Activated B cell treated with CpG ODN at 0.5 μM for 24 hours (primary cell): Measurements from ENCODE around the gene TENT4A. TPM values are rescaled to one million over a fixed set of nuclear protein-coding genes. Genes with fewer than 3 reads are reported as not detected.

Experiments used
- ATAC-seq: fragments of 200-7000 bp; cut with Tn5 transposase; one replicate; pipeline ENCODE4 v1.10.0; 2021; ENCODE audit warnings: low read depth, mild to moderate bottlenecking, moderate library complexity
- CTCF ChIA-PET: fragments of 350-600 bp; sonication (Branson Sonifier 250); formaldehyde crosslinking; loops from one replicate; lab custom pipeline; 2021; ENCODE audit warnings: antibody characterized with exemption; lab: Charles Lee
- POLR2A ChIA-PET: fragments of 350-600 bp; sonication (Branson Sonifier 250); formaldehyde crosslinking; loops from one replicate; lab custom pipeline; 2021; ENCODE audit warnings: antibody characterized with exemption; lab: Charles Lee
- DNase-seq: peaks from one replicate; pipeline ENCODE4 v3.0.0; 2022
- H3K27ac Mint-ChIP-seq: one replicate; pipeline ENCODE4 v1.8.0; 2020; ENCODE audit warnings: mixed read lengths
- H3K27me3 Mint-ChIP-seq: one replicate; pipeline ENCODE4 v1.8.0; 2021; ENCODE audit warnings: mixed read lengths
- H3K36me3 Mint-ChIP-seq: one replicate; pipeline ENCODE4 v1.8.0; 2021; ENCODE audit warnings: low read depth, mixed read lengths
- H3K4me1 Mint-ChIP-seq: one replicate; pipeline ENCODE4 v1.8.0; 2021; ENCODE audit warnings: mixed read lengths
- H3K4me3 Mint-ChIP-seq: one replicate; pipeline ENCODE4 v1.8.0; 2020; ENCODE audit warnings: mild to moderate bottlenecking, mixed read lengths
- H3K9me3 Mint-ChIP-seq: one replicate; pipeline ENCODE4 v1.8.0; 2020; ENCODE audit warnings: mixed read lengths
- CTCF ChIP-seq: fragments of 200-600 bp; IDR thresholded peaks from one replicate; pipeline ENCODE4 v1.8.0; 2022; ENCODE audit warnings: antibody characterized with exemption, mild to moderate bottlenecking
- intact Hi-C: fragments of 100-400 bp; cut with micrococcal nuclease; formaldehyde crosslinking; loops from one replicate; pipeline ENCODE4 v1.15.1; 2024
- total RNA-seq: library from RNA; stranded (reverse); gene quantifications from 2 replicates; pipeline ENCODE4 v1.2.3, GENCODE V29; 2022

TENT4A gene
- total RNA-seq, 1 donor from 2014 or later, result 51.2 TPM

- intact Hi-C loops, result loop anchor here (1.0 to 2.0 kb wide), 5 partner anchors 9 to 1315 kb away; partner anchors contain the start of genes ICE1, NSUN2, SRD5A1 and TENT4A
- ATAC-seq (peak; percentile 66), DNase-seq (no peak)
These were observed 24.1 kb downstream of the TENT4A start for GRCh38 chr5:6737043-6737941.

DNA sequence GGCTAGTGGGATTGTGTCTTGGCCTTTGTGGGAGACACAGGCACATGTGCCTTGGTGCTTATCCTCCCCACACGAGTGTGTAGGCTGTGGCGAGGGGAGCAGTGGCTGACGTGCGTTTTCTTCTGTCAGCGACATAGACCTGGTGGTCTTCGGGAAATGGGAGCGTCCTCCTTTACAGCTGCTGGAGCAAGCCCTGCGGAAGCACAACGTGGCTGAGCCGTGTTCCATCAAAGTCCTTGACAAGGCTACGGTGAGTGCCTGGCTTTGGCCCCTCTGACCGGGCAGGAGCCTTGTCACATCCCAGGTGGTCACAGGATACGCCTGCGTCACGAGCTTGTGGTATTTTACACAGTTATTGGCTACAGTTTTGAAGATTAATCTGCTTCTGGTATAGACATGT, 26.4 kb downstream of the TENT4A start:
- Mint-ChIP-seq H3K4me1 (peaks cover 43% of the 10 kb centered on the region), H3K27me3 (no peaks in the 10 kb centered on the region), H3K4me3 (no peak overlapping the region), H3K36me3 (peaks cover 68% of the 10 kb centered on the region), H3K9me3 (no peaks in the 10 kb centered on the region), H3K27ac (no peak overlapping the region)
- POLR2A ChIA-PET, result interaction anchor here (1.8 kb wide), 1 partner anchor 107 kb away, joined by 9 read pairs; the partner anchor contains the start of genes NSUN2 and SRD5A1
- DNase-seq (no peak), ATAC-seq (no peak)
- TF ChIP-seq CTCF, result no peak
- CTCF ChIA-PET, result no interaction called here
- intact Hi-C loops, result no loop called here

More at GRCh38 chr5:6737043-6737941, 24.1 kb downstream of the TENT4A start:
- no peaks in the 10 kb centered on the region for H3K27me3 Mint-ChIP-seq
- ChIA-PET CTCF (interaction anchor here (0.7 to 1.8 kb wide), 4 partner anchors 8 to 104 kb away, joined by 3 to 11 read pairs (median 3); partner anchors contain the start of genes NSUN2 and SRD5A1), POLR2A (interaction anchor here (1.6 to 3.4 kb wide), 5 partner anchors 9 to 104 kb away, joined by 10 to 22 read pairs (median 16); partner anchors contain the start of genes NSUN2, SRD5A1 and TENT4A)
- H3K36me3 Mint-ChIP-seq, result peaks cover 59% of the 10 kb centered on the region
- H3K9me3 Mint-ChIP-seq, result no peaks in the 10 kb centered on the region
- peak overlapping the region; percentile 88 for H3K27ac Mint-ChIP-seq
- peaks cover 60% of the 10 kb centered on the region for H3K4me1 Mint-ChIP-seq
- H3K4me3 Mint-ChIP-seq, result peak overlapping the region; percentile 60
- no peak for TF ChIP-seq CTCF

- H3K4me3 Mint-ChIP-seq, result no peak overlapping the region
- POLR2A ChIA-PET, result no interaction called here
- intact Hi-C loops, result no loop called here
- peaks cover 75% of the 10 kb centered on the region for H3K36me3 Mint-ChIP-seq
- no peaks in the 10 kb centered on the region for H3K9me3 Mint-ChIP-seq
- ATAC-seq (no peak), DNase-seq (no peak)
- H3K4me1 Mint-ChIP-seq, result peaks cover 37% of the 10 kb centered on the region
- CTCF ChIA-PET, result no interaction called here
- TF ChIP-seq CTCF, result no peak
- H3K27me3 Mint-ChIP-seq, result no peaks in the 10 kb centered on the region
- no peak overlapping the region for H3K27ac Mint-ChIP-seq
These were observed 27.4 kb downstream of the TENT4A start for GRCh38 chr5:6740586-6741150.

GRCh38 chr5:6742081-6742758, 29.0 kb downstream of the TENT4A start:
- Mint-ChIP-seq H3K27me3 (no peaks in the 10 kb centered on the region), H3K9me3 (no peaks in the 10 kb centered on the region), H3K27ac (no peak overlapping the region), H3K4me1 (peaks cover 25% of the 10 kb centered on the region), H3K36me3 (peaks cover 84% of the 10 kb centered on the region), H3K4me3 (no peak overlapping the region)
- intact Hi-C loops, result no loop called here
- no peak for ATAC-seq
- TF ChIP-seq CTCF, result no peak
- ChIA-PET POLR2A (no interaction called here), CTCF (interaction anchor here (1.0 kb wide), 1 partner anchor 109 kb away, joined by 5 read pairs; the partner anchor contains the start of genes NSUN2 and SRD5A1)
- DNase-seq, result no peak
